ENCODE data around the gene NVL.

NVL gene

GRCh38 chr1:224368409-224368808, 38.4 kb upstream of the NVL start:
- Histone ChIP-seq H3K36me3 (peaks cover 56 to 77% (median 68%) of the 10 kb centered on the region in 3 donors), H3K4me3 (no peak overlapping the region), H3K27me3 (no peaks in the 10 kb centered on the region), H3K9me3 (no peaks in the 10 kb centered on the region), H3K27ac (no peak overlapping the region), H3K4me1 (no peaks in the 10 kb centered on the region)
- intact Hi-C loops (cut with DNase I; ENCODE audit: low total_unique reads): no loop called here
- TF ChIP-seq CTCF (IDR thresholded peaks at IDR 0.05): no peak
- no peak for DNase-seq

GRCh38 chr1:224359207-224359606, 29.2 kb upstream of the NVL start:
- Histone ChIP-seq H3K36me3 (peaks cover 0 to 7% (median 0%) of the 10 kb centered on the region in 3 donors), H3K4me1 (peaks cover 0 to 33% (median 15%) of the 10 kb centered on the region in 4 donors), H3K27me3 (no peaks in the 10 kb centered on the region), H3K9me3 (no peaks in the 10 kb centered on the region), H3K4me3 (no peak overlapping the region), H3K27ac (no peak overlapping the region)
- no peak for TF ChIP-seq CTCF (IDR thresholded peaks at IDR 0.05)
- no peak for DNase-seq
- intact Hi-C loops (cut with DNase I; ENCODE audit: low total_unique reads): loop anchor here (10.0 kb wide), 1 partner anchor 96 kb away; no protein-coding TSS in a partner anchor

GRCh38 chr1:224358237-224358636, 28.3 kb upstream of the NVL start:
- no peaks in the 10 kb centered on the region for H3K27me3 ChIP-seq
- intact Hi-C loops (cut with DNase I; ENCODE audit: low total_unique reads): loop anchor here (10.0 kb wide), 1 partner anchor 97 kb away; no protein-coding TSS in a partner anchor
- DNase-seq: no peak
- peak overlapping the region in 1 of 2 donors; percentile 95 for H3K27ac ChIP-seq
- no peak for TF ChIP-seq CTCF (IDR thresholded peaks at IDR 0.05)
- H3K36me3 ChIP-seq: peaks cover 0 to 7% (median 0%) of the 10 kb centered on the region in 3 donors
- peak overlapping the region; percentile 85 to 86 for H3K4me3 ChIP-seq
- no peaks in the 10 kb centered on the region for H3K9me3 ChIP-seq
- peaks cover 0 to 33% (median 15%) of the 10 kb centered on the region in 4 donors for H3K4me1 ChIP-seq

- peak overlapping the region; percentile 94 to 95 for H3K27ac ChIP-seq
Measured at GRCh38 chr1:224357626-224358124, 27.7 kb upstream of the NVL start.

More at GRCh38 chr1:224357626-224358124, 27.7 kb upstream of the NVL start:
- Histone ChIP-seq H3K36me3 (peaks cover 0 to 7% (median 0%) of the 10 kb centered on the region in 3 donors), H3K9me3 (no peaks in the 10 kb centered on the region), H3K4me3 (peak overlapping the region; percentile 85 to 86), H3K4me1 (peaks cover 0 to 33% (median 15%) of the 10 kb centered on the region in 4 donors), H3K27me3 (no peaks in the 10 kb centered on the region)
- intact Hi-C loops (cut with DNase I; ENCODE audit: low total_unique reads): loop anchor here (10.0 kb wide), 1 partner anchor 97 kb away; no protein-coding TSS in a partner anchor
- no peak for TF ChIP-seq CTCF (IDR thresholded peaks at IDR 0.05)
- DNase-seq: no peak

Data from tibial artery (tissue), 4 donors.